ENCODE measurements around the gene USP10. TPM values are rescaled to one million over a fixed set of nuclear protein-coding genes. Genes with fewer than 3 reads are reported as not detected.

The USP10 gene
- total and polyA plus RNA-seq, 12 donors = 17.5 to 82.9 (median 62.8) TPM

DNA sequence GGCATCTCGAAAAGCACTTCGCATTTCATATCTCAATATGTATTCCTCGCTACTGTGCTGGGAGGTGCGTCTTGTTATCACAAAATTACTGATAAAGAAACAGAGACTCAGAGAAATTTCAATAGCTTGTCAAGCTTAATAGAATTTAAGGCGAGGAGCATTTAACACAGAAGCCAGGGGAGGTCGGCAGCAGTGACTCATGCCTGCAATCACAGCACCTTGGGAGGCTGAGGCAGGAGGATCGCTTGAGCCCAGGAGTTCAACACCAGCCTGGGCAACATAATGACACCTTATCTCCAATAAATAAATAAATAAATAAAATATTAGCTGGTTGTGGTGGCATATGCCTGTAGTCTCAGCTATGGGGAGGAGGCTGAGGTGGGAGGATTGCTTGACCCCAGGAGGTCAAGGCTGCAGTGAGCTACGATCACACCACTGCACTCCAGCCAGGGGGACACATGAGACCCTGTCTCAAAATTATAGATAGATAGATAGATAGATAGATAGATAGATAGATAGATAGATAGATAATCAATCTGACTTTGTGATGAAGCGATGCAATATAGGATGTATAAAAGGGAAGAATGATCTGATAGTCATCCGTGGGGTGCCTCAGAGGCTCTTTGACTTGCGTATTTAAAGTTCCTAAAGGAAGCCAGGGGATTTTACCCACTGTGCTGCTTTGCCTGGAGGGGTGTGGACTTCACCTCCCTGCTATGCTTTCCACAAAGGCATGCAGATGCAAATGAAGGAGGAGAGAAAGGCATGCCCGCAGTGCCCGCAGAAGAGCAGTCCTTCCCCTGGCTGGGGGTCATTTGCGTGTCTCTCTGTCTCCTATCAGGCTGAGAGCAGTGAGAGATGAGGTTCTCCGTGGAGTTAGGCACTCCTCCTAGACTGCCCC is 15.9 kb upstream of the USP10 start:
- WGBS, 2 donors = 48 to 49% methylated on average over 15 of the region's 15 CpGs
- Histone ChIP-seq H3K27me3 (peaks cover 0 to 26% (median 7%) of the 10 kb centered on the region in 7 donors), H3K27ac (no peak overlapping the region), H3K4me3 (no peak overlapping the region), H3K4me1 (peaks cover 0 to 3% (median 0%) of the 10 kb centered on the region in 9 donors), H3K9me3 (no peaks in the 10 kb centered on the region), H3K36me3 (no peaks in the 10 kb centered on the region)
- TF ChIP-seq, protein P1, sequence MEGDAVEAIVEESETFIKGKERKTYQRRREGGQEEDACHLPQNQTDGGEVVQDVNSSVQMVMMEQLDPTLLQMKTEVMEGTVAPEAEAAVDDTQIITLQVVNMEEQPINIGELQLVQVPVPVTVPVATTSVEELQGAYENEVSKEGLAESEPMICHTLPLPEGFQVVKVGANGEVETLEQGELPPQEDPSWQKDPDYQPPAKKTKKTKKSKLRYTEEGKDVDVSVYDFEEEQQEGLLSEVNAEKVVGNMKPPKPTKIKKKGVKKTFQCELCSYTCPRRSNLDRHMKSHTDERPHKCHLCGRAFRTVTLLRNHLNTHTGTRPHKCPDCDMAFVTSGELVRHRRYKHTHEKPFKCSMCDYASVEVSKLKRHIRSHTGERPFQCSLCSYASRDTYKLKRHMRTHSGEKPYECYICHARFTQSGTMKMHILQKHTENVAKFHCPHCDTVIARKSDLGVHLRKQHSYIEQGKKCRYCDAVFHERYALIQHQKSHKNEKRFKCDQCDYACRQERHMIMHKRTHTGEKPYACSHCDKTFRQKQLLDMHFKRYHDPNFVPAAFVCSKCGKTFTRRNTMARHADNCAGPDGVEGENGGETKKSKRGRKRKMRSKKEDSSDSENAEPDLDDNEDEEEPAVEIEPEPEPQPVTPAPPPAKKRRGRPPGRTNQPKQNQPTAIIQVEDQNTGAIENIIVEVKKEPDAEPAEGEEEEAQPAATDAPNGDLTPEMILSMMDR (IDR thresholded peaks at IDR 0.05) = no peak
- ATAC-seq (no peak), DNase-seq (no peak)
- intact Hi-C loops (cut with DNase I) = no loop called here

DNA sequence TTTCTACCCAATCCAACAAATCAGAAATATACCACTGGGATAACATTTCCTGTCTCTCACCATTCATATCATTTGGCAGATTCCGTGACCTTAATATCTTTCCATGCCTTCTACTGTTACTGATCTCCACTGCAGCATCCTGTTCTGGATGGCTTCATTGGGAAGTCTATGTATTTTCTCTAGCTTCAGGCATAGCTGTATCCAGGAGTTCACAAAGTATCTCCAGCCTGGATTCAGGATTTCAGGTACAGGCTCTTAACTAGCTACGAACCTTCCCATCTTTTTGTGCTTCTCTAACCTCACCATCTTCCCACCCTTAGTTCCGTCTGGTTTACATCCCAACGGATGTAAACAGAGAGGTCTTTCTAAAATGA is 15.2 kb upstream of the USP10 start:
- intact Hi-C loops (cut with DNase I) = no loop called here
- Histone ChIP-seq H3K27me3 (peaks cover 0 to 26% (median 7%) of the 10 kb centered on the region in 7 donors), H3K9me3 (no peaks in the 10 kb centered on the region), H3K4me1 (peaks cover 0 to 3% (median 0%) of the 10 kb centered on the region in 9 donors), H3K27ac (no peak overlapping the region), H3K4me3 (no peak overlapping the region), H3K36me3 (no peaks in the 10 kb centered on the region)
- TF ChIP-seq, protein P1 (IDR thresholded peaks at IDR 0.05) = no peak
- DNase-seq (no peak), ATAC-seq (no peak)
- 87 to 92% methylated on average over 4 of the region's 4 CpGs for WGBS, 2 donors

DNA sequence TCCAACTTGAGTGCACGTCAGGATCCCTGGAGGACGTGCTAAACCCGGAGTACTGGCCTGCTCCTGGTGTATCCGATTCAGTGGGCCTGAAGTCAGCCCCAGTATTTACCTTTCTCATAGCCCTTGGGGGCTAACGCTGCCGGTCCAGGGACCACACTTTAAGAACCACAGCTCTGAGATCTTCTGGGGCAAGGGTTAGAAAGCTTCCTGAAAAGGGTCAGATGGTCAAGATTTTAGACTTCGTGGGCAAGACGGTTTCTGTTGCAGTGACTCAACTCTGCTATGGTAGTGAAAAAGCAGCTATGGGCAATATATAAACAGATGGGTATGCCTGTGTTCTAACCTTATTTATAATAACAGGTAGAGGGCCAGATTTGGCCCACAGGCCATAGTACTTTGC is 14.6 kb upstream of the USP10 start:
- Histone ChIP-seq H3K4me1 (peaks cover 0 to 3% (median 0%) of the 10 kb centered on the region in 9 donors), H3K36me3 (no peaks in the 10 kb centered on the region), H3K9me3 (no peaks in the 10 kb centered on the region), H3K4me3 (no peak overlapping the region), H3K27ac (no peak overlapping the region), H3K27me3 (peaks cover 0 to 26% (median 7%) of the 10 kb centered on the region in 7 donors)
- DNase-seq (no peak), ATAC-seq (no peak)
- WGBS, 2 donors = 83 to 85% methylated on average over 8 of the region's 8 CpGs
- TF ChIP-seq, protein P1 (IDR thresholded peaks at IDR 0.05) = no peak
- intact Hi-C loops (cut with DNase I) = no loop called here

DNA sequence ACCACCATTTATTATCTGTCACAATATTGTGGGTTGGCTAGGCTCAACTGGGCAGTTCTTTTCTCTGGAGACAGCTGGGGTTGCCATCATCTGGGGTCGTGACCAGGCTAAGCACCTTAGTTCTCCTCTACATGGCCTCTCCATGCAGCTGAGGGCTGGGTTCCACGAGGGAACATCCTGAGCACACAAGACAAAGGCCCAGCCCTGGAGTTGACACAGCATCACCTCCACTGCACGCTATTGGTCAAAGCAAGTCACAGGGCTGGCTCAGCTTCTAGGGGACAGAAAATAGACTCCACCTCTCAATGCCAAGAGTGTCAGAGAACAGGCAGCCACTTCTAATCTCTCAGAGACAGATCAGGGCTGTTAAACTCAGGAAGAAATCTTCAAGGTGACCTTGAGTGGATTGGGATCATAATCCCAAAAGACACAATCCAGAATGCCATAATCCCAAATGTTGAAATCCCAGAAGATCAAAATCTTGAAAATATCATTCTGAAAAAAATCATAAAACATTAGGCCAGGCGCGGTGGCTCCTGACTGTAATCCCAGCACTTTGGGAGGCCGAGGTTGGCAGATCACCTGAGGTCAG is 13.0 kb upstream of the USP10 start:
- Histone ChIP-seq H3K27me3 (peaks cover 0 to 20% (median 7%) of the 10 kb centered on the region in 7 donors), H3K27ac (no peak overlapping the region), H3K36me3 (no peaks in the 10 kb centered on the region), H3K9me3 (no peaks in the 10 kb centered on the region), H3K4me1 (peaks cover 0 to 6% (median 0%) of the 10 kb centered on the region in 9 donors), H3K4me3 (no peak overlapping the region)
- no peak for DNase-seq
- 81 to 83% methylated on average over 6 of the region's 6 CpGs for WGBS, 2 donors
- TF ChIP-seq, protein P1 (IDR thresholded peaks at IDR 0.05) = no peak
- intact Hi-C loops (cut with DNase I) = no loop called here
- no peak for ATAC-seq

All from heart right ventricle (tissue), 16 donors.